ENCODE data around the gene POLR3G. TPM values are rescaled to one million over a fixed set of nuclear protein-coding genes. Genes with fewer than 3 reads are reported as not detected.

POLR3G gene
- total RNA-seq, 2 experiments from 2014 or later = 9.9 to 12.9 TPM

- intact Hi-C loops (cut with micrococcal nuclease; ENCODE audit: unreplicated experiment) = no loop called here
- CTCF ChIA-PET (ENCODE audit: unreplicated experiment) = no interaction called here
- no peak for TF ChIP-seq CTCF (conservative IDR thresholded peaks at IDR 0.05; ENCODE audit: low read length)
- no peak for TF ChIP-seq EZH2phosphoT487 (IDR thresholded peaks at IDR 0.05; ENCODE audit: borderline replicate concordance, low read depth, low read length)
Measured at GRCh38 chr5:90554358-90555006, 79.8 kb downstream of the POLR3G start.

GRCh38 chr5:90555666-90556065 lies 81.0 kb downstream of the POLR3G start:
- ChIA-PET CTCF (ENCODE audit: unreplicated experiment) (no interaction called here), POLR2A (interaction anchor here (0.6 to 0.9 kb wide), 2 partner anchors 16 to 688 kb away, joined by 3 read pairs; no protein-coding TSS in a partner anchor)
- no peaks in the 10 kb centered on the region for H3K79me2 ChIP-seq (ENCODE audit: insufficient read depth, low read depth, low read length)
- no peak for TF ChIP-seq CTCF (conservative IDR thresholded peaks at IDR 0.05; ENCODE audit: low read length)
- no peak for TF ChIP-seq EZH2phosphoT487 (IDR thresholded peaks at IDR 0.05; ENCODE audit: borderline replicate concordance, low read depth, low read length)
- H2AFZ ChIP-seq (ENCODE audit: low read length) = no peak overlapping the region
- no peak overlapping the region for H3K4me2 ChIP-seq (ENCODE audit: low read length)
- BruUV-seq (replicated peaks) = no TSS peak
- no peaks in the 10 kb centered on the region for H3K4me1 ChIP-seq (ENCODE audit: insufficient read depth, low read length, poor library complexity, severe bottlenecking)
- no peak overlapping the region for H3K27ac ChIP-seq (ENCODE audit: low read depth, low read length, poor library complexity, severe bottlenecking)
- H4K20me1 ChIP-seq (ENCODE audit: insufficient read depth, low read length) = no peaks in the 10 kb centered on the region
- no peak overlapping the region for H3K4me3 ChIP-seq (ENCODE audit: low read depth, low read length, poor library complexity, severe bottlenecking)
- intact Hi-C loops (cut with micrococcal nuclease; ENCODE audit: unreplicated experiment) = no loop called here
- DNase-seq (ENCODE audit: low spot score) = no peak
- H3K9me3 ChIP-seq (ENCODE audit: low read length) = no peaks in the 10 kb centered on the region
- H3K36me3 ChIP-seq (ENCODE audit: insufficient read depth, low read length) = no peaks in the 10 kb centered on the region
- H3K9me2 ChIP-seq (ENCODE audit: insufficient read depth, low read length) = no peaks in the 10 kb centered on the region

More at GRCh38 chr5:90554358-90555006, 79.8 kb downstream of the POLR3G start:
- DNase-seq (ENCODE audit: low spot score) = no peak
- H3K36me3 ChIP-seq (ENCODE audit: insufficient read depth, low read length) = no peaks in the 10 kb centered on the region
- H2AFZ ChIP-seq (ENCODE audit: low read length) = no peak overlapping the region
- POLR2A ChIA-PET = no interaction called here
- no peak overlapping the region for H3K27ac ChIP-seq (ENCODE audit: low read depth, low read length, poor library complexity, severe bottlenecking)
- H4K20me1 ChIP-seq (ENCODE audit: insufficient read depth, low read length) = no peaks in the 10 kb centered on the region
- H3K4me1 ChIP-seq (ENCODE audit: insufficient read depth, low read length, poor library complexity, severe bottlenecking) = no peaks in the 10 kb centered on the region
- H3K9me3 ChIP-seq (ENCODE audit: low read length) = no peaks in the 10 kb centered on the region
- H3K79me2 ChIP-seq (ENCODE audit: insufficient read depth, low read depth, low read length) = no peaks in the 10 kb centered on the region
- no peak overlapping the region for H3K4me3 ChIP-seq (ENCODE audit: low read depth, low read length, poor library complexity, severe bottlenecking)
- H3K4me2 ChIP-seq (ENCODE audit: low read length) = no peak overlapping the region
- BruUV-seq (replicated peaks) = no TSS peak
- H3K9me2 ChIP-seq (ENCODE audit: insufficient read depth, low read length) = no peaks in the 10 kb centered on the region

- Histone ChIP-seq H3K4me1 (ENCODE audit: insufficient read depth, low read length, poor library complexity, severe bottlenecking) (no peaks in the 10 kb centered on the region), H4K20me1 (ENCODE audit: insufficient read depth, low read length) (no peaks in the 10 kb centered on the region), H3K4me2 (ENCODE audit: low read length) (no peak overlapping the region), H3K9me3 (ENCODE audit: low read length) (no peaks in the 10 kb centered on the region), H3K4me3 (ENCODE audit: low read depth, low read length, poor library complexity, severe bottlenecking) (no peak overlapping the region), H3K79me2 (ENCODE audit: insufficient read depth, low read depth, low read length) (no peaks in the 10 kb centered on the region), H3K27ac (ENCODE audit: low read depth, low read length, poor library complexity, severe bottlenecking) (no peak overlapping the region), H3K9me2 (ENCODE audit: insufficient read depth, low read length) (no peaks in the 10 kb centered on the region), H3K36me3 (ENCODE audit: insufficient read depth, low read length) (no peaks in the 10 kb centered on the region), H2AFZ (ENCODE audit: low read length) (no peak overlapping the region)
- DNase-seq (ENCODE audit: low spot score) = no peak
- POLR2A ChIA-PET = no interaction called here
- CTCF ChIA-PET (ENCODE audit: unreplicated experiment) = no interaction called here
- TF ChIP-seq EZH2phosphoT487 (IDR thresholded peaks at IDR 0.05; ENCODE audit: borderline replicate concordance, low read depth, low read length) (no peak), CTCF (conservative IDR thresholded peaks at IDR 0.05; ENCODE audit: low read length) (no peak)
- no TSS peak for BruUV-seq (replicated peaks)
- intact Hi-C loops (cut with micrococcal nuclease; ENCODE audit: unreplicated experiment) = no loop called here
Measured at GRCh38 chr5:90557391-90557790, 82.7 kb downstream of the POLR3G start.
